Colonic mucosa (tissue), 4 donors: ENCODE results near the gene TSFM. TPM values are rescaled to one million over a fixed set of nuclear protein-coding genes. Genes with fewer than 3 reads are reported as not detected.

Source experiments
- DNase-seq: peaks from one replicate; pipeline ENCODE4 v3.0.0-alpha.2; 2020
- H3K27ac ChIP-seq: fragments of 200-600 bp; one replicate; pipeline ENCODE4 v1.8.0; 2021
- H3K27me3 ChIP-seq: fragments of 200-600 bp; one replicate; pipeline ENCODE4 v1.8.0; 2021
- H3K36me3 ChIP-seq: fragments of 200-600 bp; one replicate; pipeline ENCODE4 v1.8.0; 2021
- H3K4me1 ChIP-seq: fragments of 200-600 bp; one replicate; pipeline ENCODE4 v1.8.0; 2021; ENCODE audit warnings: mild to moderate bottlenecking
- H3K4me3 ChIP-seq: fragments of 200-600 bp; one replicate; pipeline ENCODE4 v1.8.0; 2021
- H3K9ac ChIP-seq, 2 donors: one replicate each; pipeline ENCODE4 v1.7.0; 2013; ENCODE audit warnings: control low read depth in 2 of 2, low read depth in 2 of 2, low read length in 2 of 2
- H3K9me3 ChIP-seq: fragments of 200-600 bp; one replicate; pipeline ENCODE4 v1.8.0; 2021
- CTCF ChIP-seq: fragments of 200-600 bp; IDR thresholded peaks from one replicate; pipeline ENCODE4 v1.8.0; 2022; ENCODE audit warnings: antibody characterized with exemption, mild to moderate bottlenecking
- intact Hi-C: fragments of 100-400 bp; cut with DNase I; formaldehyde crosslinking; loops from one replicate; pipeline ENCODE4 v1.14.1; 2022
- total RNA-seq, 2 donors: library from RNA; stranded (reverse); fragmentation: NEBNext Ultra II Directional in 1 of 2; extraction: Animal tissue kit (Norgen Biotek cat#: 25700) in 1 of 2; gene quantifications; one replicate each; pipeline ENCODE4 v1.2.1, GENCODE V29; 2021
- donor health status: healthy.
- donor health status: DM: no; HTN: no; CAD: no.
- donor health status: DM: no; HTN: no; CAD: no.

Gene TSFM
- total RNA-seq, 2 donors from 2014 or later, result 35.6 to 68.9 TPM

GRCh38 chr12:57744777-57745484, 37.7 kb upstream of the TSFM start, which contains the start of gene TSPAN31:
Gene TSPAN31 (plus strand): TSS chr12:57745039. CDS start chr12:57745155, 116 bp downstream.
- H3K9me3 ChIP-seq, result no peaks in the 10 kb centered on the region
- peak within 1 kb of the TSS; percentile 73 for H3K27ac ChIP-seq
- intact Hi-C loops, result no loop called here
- peak within 1 kb of the TSS; percentile 63 for H3K4me3 ChIP-seq
- no peaks in the 10 kb centered on the region for H3K4me1 ChIP-seq
- DNase-seq, result peak; percentile 98
- TF ChIP-seq CTCF, result no peak
- peak within 1 kb of the TSS; percentile 91 to 97 for H3K9ac ChIP-seq
- H3K27me3 ChIP-seq, result peaks cover 10% of the 10 kb centered on the region
- peaks cover 6% of the 10 kb centered on the region for H3K36me3 ChIP-seq

- Histone ChIP-seq H3K27ac (peak overlapping the region; percentile 73), H3K36me3 (peaks cover 6% of the 10 kb centered on the region), H3K9ac (peak overlapping the region; percentile 91 to 97), H3K9me3 (no peaks in the 10 kb centered on the region), H3K27me3 (peaks cover 4% of the 10 kb centered on the region), H3K4me1 (no peaks in the 10 kb centered on the region), H3K4me3 (peak overlapping the region; percentile 63)
- TF ChIP-seq CTCF, result no peak
- intact Hi-C loops, result no loop called here
- no peak for DNase-seq
Observed at GRCh38 chr12:57745485-57745881, 37.1 kb upstream of the TSFM start.

GRCh38 chr12:57746025-57746424, 36.6 kb upstream of the TSFM start:
- Histone ChIP-seq H3K36me3 (peaks cover 6% of the 10 kb centered on the region), H3K9ac (peak overlapping the region in 1 of 2 donors; percentile 91), H3K27ac (no peak overlapping the region), H3K4me3 (peak overlapping the region; percentile 63), H3K4me1 (no peaks in the 10 kb centered on the region), H3K27me3 (no peaks in the 10 kb centered on the region), H3K9me3 (no peaks in the 10 kb centered on the region)
- no peak for TF ChIP-seq CTCF
- DNase-seq, result no peak
- intact Hi-C loops, result no loop called here

GRCh38 chr12:57749061-57749460, 33.5 kb upstream of the TSFM start:
- H3K27ac ChIP-seq, result no peak overlapping the region
- no peak overlapping the region for H3K4me3 ChIP-seq
- intact Hi-C loops, result no loop called here
- H3K27me3 ChIP-seq, result no peaks in the 10 kb centered on the region
- no peak for TF ChIP-seq CTCF
- no peaks in the 10 kb centered on the region for H3K9me3 ChIP-seq
- H3K9ac ChIP-seq, result no peak overlapping the region
- no peak for DNase-seq
- H3K36me3 ChIP-seq, result peaks cover 6% of the 10 kb centered on the region
- H3K4me1 ChIP-seq, result no peaks in the 10 kb centered on the region

- Histone ChIP-seq H3K9me3 (no peaks in the 10 kb centered on the region), H3K4me3 (peak overlapping the region; percentile 73), H3K36me3 (peaks cover 6% of the 10 kb centered on the region), H3K27me3 (no peaks in the 10 kb centered on the region), H3K9ac (peak overlapping the region in 1 of 2 donors; percentile 84), H3K27ac (no peak overlapping the region), H3K4me1 (no peaks in the 10 kb centered on the region)
- intact Hi-C loops, result no loop called here
- no peak for TF ChIP-seq CTCF
- DNase-seq, result no peak
Observed at GRCh38 chr12:57750561-57751431, 31.8 kb upstream of the TSFM start.
